Stimulated activated memory B cell treated with anti-CD40 and anti-IgM and Interleukin-4, amounts not matched to agents 10 μg/mL and 1 μg/mL and 100 μg/mL, for 72 hours (primary cell): Measurements from ENCODE around the gene GPM6B.

Source experiments
- ATAC-seq: fragments of 150-1000 bp; cut with Tn5 transposase; 2 replicates; pipeline ENCODE4 v1.10.0; 2021
- H3K27ac Mint-ChIP-seq: one replicate; pipeline ENCODE4 v1.8.0; 2022; ENCODE audit warnings: mild to moderate bottlenecking, mixed read lengths
- H3K27me3 Mint-ChIP-seq: one replicate; pipeline ENCODE4 v1.8.0; 2022; ENCODE audit warnings: mixed read lengths
- H3K36me3 Mint-ChIP-seq: one replicate; pipeline ENCODE4 v1.8.0; 2022; ENCODE audit warnings: mixed read lengths
- H3K4me1 Mint-ChIP-seq: one replicate; pipeline ENCODE4 v1.8.0; 2022; ENCODE audit warnings: mixed read lengths
- H3K4me3 Mint-ChIP-seq: one replicate; pipeline ENCODE4 v1.8.0; 2022; ENCODE audit warnings: mild to moderate bottlenecking, moderate library complexity, mixed read lengths
- H3K9me3 Mint-ChIP-seq: one replicate; pipeline ENCODE4 v1.8.0; 2022; ENCODE audit warnings: mixed read lengths

GPM6B gene

GRCh38 chrX:13816643-13817627 lies at the start of gene GPM6B:
Gene GPM6B, minus strand, starts transcription at chrX:13817093. Its CDS starts 189 bp downstream, at chrX:13816904.
- Mint-ChIP-seq H3K4me3 (no peak within 1 kb of the TSS), H3K4me1 (no peaks in the 10 kb centered on the region), H3K27me3 (peaks cover 30% of the 10 kb centered on the region), H3K27ac (no peak within 1 kb of the TSS), H3K36me3 (no peaks in the 10 kb centered on the region), H3K9me3 (peaks cover 3% of the 10 kb centered on the region)
- ATAC-seq, result no peak

GRCh38 chrX:13864264-13864663 lies 47.4 kb upstream of the GPM6B start:
- H3K27ac Mint-ChIP-seq, result no peak overlapping the region
- no peaks in the 10 kb centered on the region for H3K9me3 Mint-ChIP-seq
- ATAC-seq, result no peak
- H3K36me3 Mint-ChIP-seq, result no peaks in the 10 kb centered on the region
- no peaks in the 10 kb centered on the region for H3K27me3 Mint-ChIP-seq
- H3K4me3 Mint-ChIP-seq, result no peak overlapping the region
- H3K4me1 Mint-ChIP-seq, result peaks cover 10% of the 10 kb centered on the region

- Mint-ChIP-seq H3K27ac (no peak overlapping the region), H3K4me3 (no peak overlapping the region), H3K27me3 (no peaks in the 10 kb centered on the region), H3K9me3 (no peaks in the 10 kb centered on the region), H3K4me1 (peaks cover 10% of the 10 kb centered on the region), H3K36me3 (no peaks in the 10 kb centered on the region)
- no peak for ATAC-seq
Observed at GRCh38 chrX:13863324-13863723, 46.4 kb upstream of the GPM6B start.

GRCh38 chrX:13859724-13860123 lies 42.8 kb upstream of the GPM6B start:
- H3K4me3 Mint-ChIP-seq, result no peak overlapping the region
- no peak for ATAC-seq
- no peaks in the 10 kb centered on the region for H3K4me1 Mint-ChIP-seq
- H3K9me3 Mint-ChIP-seq, result no peaks in the 10 kb centered on the region
- no peak overlapping the region for H3K27ac Mint-ChIP-seq
- no peaks in the 10 kb centered on the region for H3K27me3 Mint-ChIP-seq
- no peaks in the 10 kb centered on the region for H3K36me3 Mint-ChIP-seq

GRCh38 chrX:13857804-13858203 lies 40.9 kb upstream of the GPM6B start:
- H3K36me3 Mint-ChIP-seq, result no peaks in the 10 kb centered on the region
- no peaks in the 10 kb centered on the region for H3K4me1 Mint-ChIP-seq
- no peak overlapping the region for H3K27ac Mint-ChIP-seq
- H3K4me3 Mint-ChIP-seq, result no peak overlapping the region
- H3K27me3 Mint-ChIP-seq, result no peaks in the 10 kb centered on the region
- no peak for ATAC-seq
- H3K9me3 Mint-ChIP-seq, result no peaks in the 10 kb centered on the region

GRCh38 chrX:13855689-13856450 lies 39.0 kb upstream of the GPM6B start:
- no peak overlapping the region for H3K27ac Mint-ChIP-seq
- H3K9me3 Mint-ChIP-seq, result no peaks in the 10 kb centered on the region
- no peaks in the 10 kb centered on the region for H3K4me1 Mint-ChIP-seq
- no peak for ATAC-seq
- H3K27me3 Mint-ChIP-seq, result no peaks in the 10 kb centered on the region
- no peaks in the 10 kb centered on the region for H3K36me3 Mint-ChIP-seq
- H3K4me3 Mint-ChIP-seq, result no peak overlapping the region

GRCh38 chrX:13854003-13854402 lies 37.1 kb upstream of the GPM6B start:
- Mint-ChIP-seq H3K27me3 (no peaks in the 10 kb centered on the region), H3K27ac (no peak overlapping the region), H3K9me3 (no peaks in the 10 kb centered on the region), H3K36me3 (no peaks in the 10 kb centered on the region), H3K4me1 (no peaks in the 10 kb centered on the region), H3K4me3 (no peak overlapping the region)
- ATAC-seq, result no peak

- Mint-ChIP-seq H3K4me1 (no peaks in the 10 kb centered on the region), H3K27me3 (no peaks in the 10 kb centered on the region), H3K36me3 (no peaks in the 10 kb centered on the region), H3K4me3 (no peak overlapping the region), H3K27ac (no peak overlapping the region), H3K9me3 (no peaks in the 10 kb centered on the region)
- ATAC-seq, result peak; percentile 62
Observed at GRCh38 chrX:13852001-13852695, 35.3 kb upstream of the GPM6B start.

GRCh38 chrX:13845721-13846378 lies 29.0 kb upstream of the GPM6B start:
- Mint-ChIP-seq H3K27me3 (no peaks in the 10 kb centered on the region), H3K27ac (no peak overlapping the region), H3K4me1 (no peaks in the 10 kb centered on the region), H3K36me3 (no peaks in the 10 kb centered on the region), H3K9me3 (no peaks in the 10 kb centered on the region), H3K4me3 (no peak overlapping the region)
- ATAC-seq, result no peak

- Mint-ChIP-seq H3K27me3 (no peaks in the 10 kb centered on the region), H3K36me3 (no peaks in the 10 kb centered on the region), H3K4me3 (no peak overlapping the region), H3K4me1 (no peaks in the 10 kb centered on the region), H3K27ac (no peak overlapping the region), H3K9me3 (no peaks in the 10 kb centered on the region)
- no peak for ATAC-seq
Observed at GRCh38 chrX:13843150-13843721, 26.3 kb upstream of the GPM6B start.

GRCh38 chrX:13840121-13840520 lies 23.2 kb upstream of the GPM6B start:
- H3K9me3 Mint-ChIP-seq, result no peaks in the 10 kb centered on the region
- H3K4me1 Mint-ChIP-seq, result no peaks in the 10 kb centered on the region
- no peaks in the 10 kb centered on the region for H3K27me3 Mint-ChIP-seq
- no peak overlapping the region for H3K27ac Mint-ChIP-seq
- no peaks in the 10 kb centered on the region for H3K36me3 Mint-ChIP-seq
- no peak overlapping the region for H3K4me3 Mint-ChIP-seq
- ATAC-seq, result no peak

GRCh38 chrX:13837290-13837745 lies 20.4 kb upstream of the GPM6B start:
- Mint-ChIP-seq H3K27ac (no peak overlapping the region), H3K27me3 (no peaks in the 10 kb centered on the region), H3K4me1 (no peaks in the 10 kb centered on the region), H3K9me3 (no peaks in the 10 kb centered on the region), H3K36me3 (no peaks in the 10 kb centered on the region), H3K4me3 (no peak overlapping the region)
- ATAC-seq, result no peak

GRCh38 chrX:13836575-13836974 lies 19.7 kb upstream of the GPM6B start:
- H3K36me3 Mint-ChIP-seq, result no peaks in the 10 kb centered on the region

GRCh38 chrX:13835825-13836224 lies 18.9 kb upstream of the GPM6B start:
- Mint-ChIP-seq H3K27me3 (no peaks in the 10 kb centered on the region), H3K27ac (no peak overlapping the region), H3K4me3 (no peak overlapping the region), H3K36me3 (no peaks in the 10 kb centered on the region), H3K9me3 (no peaks in the 10 kb centered on the region), H3K4me1 (no peaks in the 10 kb centered on the region)
- no peak for ATAC-seq

More at GRCh38 chrX:13836575-13836974, 19.7 kb upstream of the GPM6B start:
- Mint-ChIP-seq H3K4me1 (no peaks in the 10 kb centered on the region), H3K27ac (no peak overlapping the region), H3K27me3 (no peaks in the 10 kb centered on the region), H3K9me3 (no peaks in the 10 kb centered on the region), H3K4me3 (no peak overlapping the region)
- ATAC-seq, result no peak
